Epithelial cell of proximal tubule (primary cell): ENCODE results near the gene PALD1. TPM values are rescaled to one million over a fixed set of nuclear protein-coding genes. Genes with fewer than 3 reads are reported as not detected.

ENCODE experiments used
- DNase-seq: peaks from one replicate; pipeline ENCODE4 v3.0.0-alpha.2; 2011; ENCODE audit warnings: low read depth
- H3K4me3 ChIP-seq: 2 replicates; pipeline ENCODE4 v1.5.1; 2011; ENCODE audit warnings: low read depth, mild to moderate bottlenecking, low read length
- total RNA-seq: library from RNA; depleted of rRNA; stranded (reverse); fragments of >200 nt; gene quantifications from 2 replicates; pipeline ENCODE4 v1.2.3, GENCODE V29; 2015
- TF ChIP-seq, protein P1 (sequence below): conservative IDR thresholded peaks from 2 replicates; pipeline ENCODE4 v1.5.1; 2012; ENCODE audit warnings: low read depth, mild to moderate bottlenecking, low read length

The PALD1 gene
- total RNA-seq, 1 donor from 2014 or later, result 3.3 TPM

DNA sequence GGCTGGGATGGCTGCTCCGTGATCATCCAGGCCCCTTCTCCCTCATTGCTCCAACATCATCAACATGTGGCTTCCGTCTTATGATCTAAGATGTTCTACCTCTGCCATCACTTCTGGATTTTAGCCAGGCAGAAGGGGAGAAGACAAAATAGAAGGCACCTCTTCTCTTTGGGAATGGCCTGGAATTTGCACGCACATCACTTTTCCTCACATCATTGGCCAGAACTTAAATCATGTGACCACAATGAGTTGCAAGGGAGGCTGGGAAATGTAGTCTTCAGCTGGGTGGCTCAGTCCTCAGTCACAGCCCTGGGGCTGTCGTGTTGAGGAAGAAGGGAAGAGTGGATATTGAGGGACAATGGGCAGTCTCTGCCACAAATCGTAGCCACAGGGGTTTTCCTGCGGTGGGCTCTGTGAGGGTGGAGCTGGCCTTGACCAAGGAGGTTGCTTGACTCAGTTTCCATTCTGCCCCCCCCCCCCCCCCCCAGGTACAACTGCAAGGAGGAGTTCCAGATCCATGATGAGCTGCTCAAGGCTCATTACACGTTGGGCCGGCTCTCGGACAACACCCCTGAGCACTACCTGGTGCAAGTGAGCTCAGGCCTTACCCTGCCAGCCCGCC lies 50.3 kb downstream of the PALD1 start:
- no peak for DNase-seq
- TF ChIP-seq, protein P1, sequence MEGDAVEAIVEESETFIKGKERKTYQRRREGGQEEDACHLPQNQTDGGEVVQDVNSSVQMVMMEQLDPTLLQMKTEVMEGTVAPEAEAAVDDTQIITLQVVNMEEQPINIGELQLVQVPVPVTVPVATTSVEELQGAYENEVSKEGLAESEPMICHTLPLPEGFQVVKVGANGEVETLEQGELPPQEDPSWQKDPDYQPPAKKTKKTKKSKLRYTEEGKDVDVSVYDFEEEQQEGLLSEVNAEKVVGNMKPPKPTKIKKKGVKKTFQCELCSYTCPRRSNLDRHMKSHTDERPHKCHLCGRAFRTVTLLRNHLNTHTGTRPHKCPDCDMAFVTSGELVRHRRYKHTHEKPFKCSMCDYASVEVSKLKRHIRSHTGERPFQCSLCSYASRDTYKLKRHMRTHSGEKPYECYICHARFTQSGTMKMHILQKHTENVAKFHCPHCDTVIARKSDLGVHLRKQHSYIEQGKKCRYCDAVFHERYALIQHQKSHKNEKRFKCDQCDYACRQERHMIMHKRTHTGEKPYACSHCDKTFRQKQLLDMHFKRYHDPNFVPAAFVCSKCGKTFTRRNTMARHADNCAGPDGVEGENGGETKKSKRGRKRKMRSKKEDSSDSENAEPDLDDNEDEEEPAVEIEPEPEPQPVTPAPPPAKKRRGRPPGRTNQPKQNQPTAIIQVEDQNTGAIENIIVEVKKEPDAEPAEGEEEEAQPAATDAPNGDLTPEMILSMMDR, result no peak
- H3K4me3 ChIP-seq, result no peak overlapping the region

DNA sequence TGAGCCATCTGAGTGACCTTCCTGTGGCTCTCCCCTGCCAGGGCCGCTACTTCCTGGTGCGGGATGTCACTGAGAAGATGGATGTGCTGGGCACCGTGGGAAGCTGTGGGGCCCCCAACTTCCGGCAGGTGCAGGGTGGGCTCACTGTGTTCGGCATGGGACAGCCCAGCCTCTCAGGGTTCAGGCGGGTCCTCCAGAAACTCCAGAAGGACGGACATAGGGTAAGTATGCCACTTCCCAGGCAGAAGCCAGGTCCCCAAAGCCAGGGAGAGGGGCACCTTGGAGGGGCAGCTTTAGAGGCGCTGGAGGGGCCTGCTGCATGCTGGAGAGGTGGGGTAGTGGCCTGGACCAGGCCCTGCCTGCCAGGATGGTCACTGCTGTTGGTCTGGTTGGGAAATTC lies 51.3 kb downstream of the PALD1 start:
- no peak overlapping the region for H3K4me3 ChIP-seq
- TF ChIP-seq, protein P1, result no peak
- DNase-seq, result no peak

DNA sequence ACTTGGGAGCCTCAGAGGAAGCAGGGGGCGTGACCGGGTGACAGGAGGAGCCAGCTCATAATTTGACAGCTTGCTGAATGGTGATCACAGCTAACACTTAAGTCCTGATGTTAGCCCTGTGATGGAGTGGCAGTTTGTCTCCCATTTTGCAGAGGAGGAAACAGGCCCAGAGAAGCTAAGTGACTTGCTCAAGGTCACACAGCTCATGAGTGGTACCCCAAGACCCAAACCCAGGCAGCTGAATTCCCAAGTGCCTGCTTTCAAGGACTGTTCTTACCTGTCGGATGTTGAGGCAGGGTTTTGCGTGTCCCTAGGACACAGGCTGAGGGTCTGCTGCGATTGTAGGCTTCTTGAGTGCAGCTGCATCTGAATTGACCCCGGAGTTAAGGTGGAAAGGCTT lies 51.7 kb downstream of the PALD1 start:
- H3K4me3 ChIP-seq, result no peak overlapping the region
- TF ChIP-seq, protein P1, result no peak
- no peak for DNase-seq

DNA sequence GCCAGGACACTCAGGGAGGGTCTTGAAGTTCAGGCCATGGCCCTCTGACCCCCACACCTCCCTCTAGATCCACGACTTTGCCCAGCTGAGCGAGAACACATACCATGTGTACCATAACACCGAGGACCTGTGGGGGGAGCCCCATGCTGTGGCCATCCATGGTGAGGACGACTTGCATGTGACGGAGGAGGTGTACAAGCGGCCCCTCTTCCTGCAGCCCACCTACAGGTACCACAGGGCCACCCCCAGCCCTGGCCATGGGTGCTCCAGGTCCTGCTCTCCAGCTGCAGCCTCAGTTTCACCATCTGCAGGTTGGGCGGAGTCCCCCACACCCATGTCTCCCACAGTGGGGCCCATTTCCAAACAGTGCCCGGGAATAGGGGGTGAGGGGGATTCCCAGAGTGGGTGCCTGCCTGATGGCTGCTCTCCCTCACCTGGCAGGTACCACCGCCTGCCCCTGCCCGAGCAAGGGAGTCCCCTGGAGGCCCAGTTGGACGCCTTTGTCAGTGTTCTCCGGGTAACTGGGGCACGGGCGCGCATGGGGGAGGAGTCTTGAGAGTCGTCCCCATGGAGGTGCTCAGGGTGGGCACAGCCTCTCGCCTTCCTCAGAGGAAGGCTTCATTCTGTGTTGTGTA lies 54.1 kb downstream of the PALD1 start:
- TF ChIP-seq, protein P1, result no peak
- no peak for DNase-seq
- no peak overlapping the region for H3K4me3 ChIP-seq

DNA sequence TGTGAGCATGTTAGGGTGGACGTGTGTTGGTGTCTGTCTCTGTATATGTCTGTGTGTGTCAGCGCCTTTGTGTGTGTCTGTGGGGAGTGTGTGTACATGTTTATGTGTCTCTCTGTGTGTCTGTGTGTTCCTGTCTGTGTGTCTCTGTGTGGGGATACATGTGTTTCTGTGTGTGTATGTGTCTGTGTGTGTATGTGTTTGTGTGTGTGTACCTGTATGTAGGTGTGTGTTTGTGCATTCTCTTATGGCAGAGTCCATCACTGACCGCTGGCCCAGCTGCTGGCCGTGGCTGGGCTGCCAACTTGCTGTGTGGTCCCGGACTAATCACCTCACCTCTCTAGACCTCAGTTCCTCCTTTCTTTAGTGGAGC lies 54.6 kb downstream of the PALD1 start:
- no peak overlapping the region for H3K4me3 ChIP-seq
- DNase-seq, result no peak
- TF ChIP-seq, protein P1, result no peak

DNA sequence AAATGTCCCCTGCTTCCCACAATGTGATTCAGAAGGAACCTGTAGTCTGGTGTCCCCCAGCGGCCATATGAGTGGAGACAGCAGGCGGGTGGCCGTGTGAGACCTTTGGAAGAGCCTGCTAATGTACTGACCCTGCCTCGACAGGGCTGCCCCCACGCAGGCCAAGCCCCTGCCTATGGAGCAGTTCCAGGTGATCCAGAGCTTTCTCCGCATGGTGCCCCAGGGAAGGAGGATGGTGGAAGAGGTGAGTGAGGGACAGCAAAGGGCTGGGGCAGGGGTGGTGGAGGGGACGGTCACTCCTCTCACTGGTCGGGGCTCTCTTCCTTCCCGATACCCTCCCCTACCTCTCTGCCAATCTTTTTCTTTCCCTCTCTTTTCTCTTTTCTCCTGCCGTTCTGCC lies 55.7 kb downstream of the PALD1 start:
- TF ChIP-seq, protein P1, result no peak
- DNase-seq, result no peak
- no peak overlapping the region for H3K4me3 ChIP-seq

DNA sequence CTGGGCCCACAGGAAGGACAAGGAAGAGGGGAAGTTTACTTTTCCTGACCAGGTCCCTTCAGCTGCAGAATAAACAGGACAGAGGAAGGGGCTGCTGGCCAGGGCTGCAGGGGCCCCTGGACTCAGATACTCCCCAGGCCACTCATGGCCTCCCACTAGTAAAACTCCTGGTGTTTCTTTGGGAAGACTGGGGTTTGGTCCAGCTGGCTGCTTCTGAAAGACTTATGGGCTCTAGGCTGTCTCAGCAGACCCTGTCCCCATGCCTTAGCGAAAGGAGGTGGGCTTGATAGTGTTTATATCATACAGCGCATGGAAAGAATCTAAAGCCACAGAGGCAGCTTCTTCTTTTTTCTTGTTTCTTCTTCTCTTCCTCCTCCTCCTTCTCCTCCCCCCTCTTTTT lies 56.4 kb downstream of the PALD1 start:
- DNase-seq, result no peak
- no peak overlapping the region for H3K4me3 ChIP-seq
- TF ChIP-seq, protein P1, result no peak
